Common myeloid progenitor, CD34-positive (primary cell): ENCODE results near the gene MEGF6.
A peak's percentile ranks its signal among the peaks of the same experiment; 100 is the strongest.

Experiments used
- CTCF ChIA-PET: fragments of 350-600 bp; sonication (Branson Sonifier 250); formaldehyde crosslinking; loops from one replicate; lab custom pipeline; 2021; ENCODE audit warnings: antibody characterized with exemption; lab: Charles Lee
- POLR2A ChIA-PET: fragments of 350-600 bp; sonication (Branson Sonifier 250); formaldehyde crosslinking; loops from one replicate; lab custom pipeline; 2021; ENCODE audit warnings: antibody characterized with exemption; lab: Charles Lee
- DNase-seq, 3 donors: peaks; one replicate each; pipeline versions ENCODE4 v3.0.0 to v3.0.0-alpha.2; 2013
- H3K27ac ChIP-seq, 2 experiments: 1 replicate in 1 of 2; 2 replicates in 1 of 2; pipeline ENCODE4 v1.7.0; 2013; ENCODE audit warnings: inconsistent platforms in 2 of 2, low read length in 2 of 2, mild to moderate bottlenecking in 2 of 2, low read depth in 1 of 2, moderate library complexity in 1 of 2; ENCODE audit not compliant: severe bottlenecking in 2 of 2, insufficient read depth in 1 of 2, poor library complexity in 1 of 2
- H3K27me3 ChIP-seq, 5 experiments: replicated peaks in 2 of 5; 1 replicate in 3 of 5; 2 replicates in 2 of 5; pipeline versions ENCODE4 v1.6.1 to v1.7.0; 2013; ENCODE audit warnings: low read length in 4 of 5, mild to moderate bottlenecking in 2 of 5, moderate library complexity in 2 of 5, inconsistent platforms in 1 of 5; ENCODE audit not compliant: insufficient read depth in 5 of 5, control insufficient read depth in 4 of 5
- H3K36me3 ChIP-seq, 4 experiments: 1 replicate in 2 of 4; 2 replicates in 2 of 4; pipeline versions ENCODE4 v1.6.1 to v1.7.0; 2013; ENCODE audit warnings: low read length in 3 of 4, control low read depth in 1 of 4, mild to moderate bottlenecking in 1 of 4; ENCODE audit not compliant: control insufficient read depth in 4 of 4, insufficient read depth in 4 of 4
- H3K4me1 ChIP-seq, 4 experiments: 1 replicate in 3 of 4; 2 replicates in 1 of 4; pipeline versions ENCODE4 v1.6.1 to v1.7.1; 2013; ENCODE audit warnings: low read length in 3 of 4, mild to moderate bottlenecking in 3 of 4, control low read depth in 1 of 4, inconsistent platforms in 1 of 4, moderate library complexity in 1 of 4; ENCODE audit not compliant: control insufficient read depth in 4 of 4, insufficient read depth in 4 of 4; ENCODE audit errors: control extremely low read depth in 1 of 4
- H3K4me3 ChIP-seq, 7 experiments: 1 replicate in 4 of 7; 2 replicates in 3 of 7; pipeline versions ENCODE4 v1.5.1 to v1.7.0; 2013; ENCODE audit warnings: mild to moderate bottlenecking in 7 of 7, low read length in 6 of 7, moderate library complexity in 6 of 7, inconsistent platforms in 2 of 7, low read depth in 2 of 7, control low read depth in 1 of 7; ENCODE audit not compliant: insufficient read depth in 4 of 7, control insufficient read depth in 1 of 7; ENCODE audit errors: extremely low read depth in 1 of 7
- H3K9me3 ChIP-seq, 5 experiments: 1 replicate in 4 of 5; 2 replicates in 1 of 5; pipeline versions ENCODE4 v1.6.1 to v1.7.1; 2013; ENCODE audit warnings: low read length in 4 of 5, mild to moderate bottlenecking in 2 of 5, inconsistent platforms in 1 of 5, low read depth in 1 of 5, moderate library complexity in 1 of 5; ENCODE audit not compliant: control insufficient read depth in 4 of 5, insufficient read depth in 2 of 5; ENCODE audit errors: control extremely low read depth in 1 of 5
- WGBS: methylation state at CpG from one replicate; pipeline ENCODE4 v1.1.5; 2013; ENCODE audit not compliant: insufficient coverage; 5-methylcytosine and 5-hydroxymethylcytosine counted together

The MEGF6 gene

GRCh38 chr1:3566951-3567804 is 44.1 kb downstream of the MEGF6 start:
- H3K4me1 ChIP-seq = no peaks in the 10 kb centered on the region
- H3K9me3 ChIP-seq = no peaks in the 10 kb centered on the region
- WGBS = 93% methylated on average over 24 of the region's 32 CpGs
- CTCF ChIA-PET = interaction anchor here (0.6 to 4.9 kb wide), 6 partner anchors 31 to 80 kb away, joined by 3 to 63 read pairs (median 4); no protein-coding TSS in a partner anchor
- no peak for DNase-seq
- POLR2A ChIA-PET = no interaction called here
- H3K27ac ChIP-seq = no peak overlapping the region
- H3K27me3 ChIP-seq = no peaks in the 10 kb centered on the region
- H3K4me3 ChIP-seq = no peak overlapping the region
- H3K36me3 ChIP-seq = peaks cover 0 to 12% (median 9%) of the 10 kb centered on the region in 4 experiments

- ChIA-PET POLR2A (no interaction called here), CTCF (interaction anchor here (0.8 to 4.9 kb wide), 4 partner anchors 41 to 79 kb away, joined by 4 to 63 read pairs (median 6); no protein-coding TSS in a partner anchor)
- no peak overlapping the region for H3K27ac ChIP-seq
- no peaks in the 10 kb centered on the region for H3K9me3 ChIP-seq
- no peak overlapping the region for H3K4me3 ChIP-seq
- no peak for DNase-seq
- 95% methylated on average over 25 of the region's 27 CpGs for WGBS
- H3K4me1 ChIP-seq = no peaks in the 10 kb centered on the region
- peaks cover 0 to 9% (median 4%) of the 10 kb centered on the region in 4 experiments for H3K36me3 ChIP-seq
- H3K27me3 ChIP-seq = no peaks in the 10 kb centered on the region
Observed at GRCh38 chr1:3566003-3566885, 45.1 kb downstream of the MEGF6 start.

- POLR2A ChIA-PET = interaction anchor here (0.6 kb wide), 1 partner anchor 61 kb away, joined by 4 read pairs; no protein-coding TSS in a partner anchor
- 83% methylated on average over 28 of the region's 29 CpGs for WGBS
- Histone ChIP-seq H3K27me3 (no peaks in the 10 kb centered on the region), H3K9me3 (no peaks in the 10 kb centered on the region), H3K4me3 (no peak overlapping the region), H3K36me3 (peaks cover 0 to 8% (median 0%) of the 10 kb centered on the region in 4 experiments), H3K4me1 (no peaks in the 10 kb centered on the region), H3K27ac (no peak overlapping the region)
- peak; percentile 40 to 63 (median 57) for DNase-seq
- CTCF ChIA-PET = interaction anchor here (1.0 to 4.9 kb wide), 9 partner anchors 12 to 75 kb away, joined by 3 to 63 read pairs (median 5); no protein-coding TSS in a partner anchor
Observed at GRCh38 chr1:3564921-3565831, 46.1 kb downstream of the MEGF6 start.

GRCh38 chr1:3563610-3564009 is 47.7 kb downstream of the MEGF6 start:
- H3K4me1 ChIP-seq = no peaks in the 10 kb centered on the region
- H3K4me3 ChIP-seq = no peak overlapping the region
- no peaks in the 10 kb centered on the region for H3K27me3 ChIP-seq
- peaks cover 0 to 6% (median 4%) of the 10 kb centered on the region in 5 experiments for H3K9me3 ChIP-seq
- DNase-seq = no peak
- CTCF ChIA-PET = interaction anchor here (1.5 to 4.9 kb wide), 3 partner anchors 10 to 58 kb away, joined by 4 to 63 read pairs (median 6); no protein-coding TSS in a partner anchor
- H3K36me3 ChIP-seq = peaks cover 0 to 8% (median 3%) of the 10 kb centered on the region in 4 experiments
- no peak overlapping the region for H3K27ac ChIP-seq
- POLR2A ChIA-PET = no interaction called here
- WGBS = 98% methylated on average over 10 of the region's 10 CpGs

- Histone ChIP-seq H3K27me3 (no peaks in the 10 kb centered on the region), H3K4me1 (no peaks in the 10 kb centered on the region), H3K27ac (no peak overlapping the region), H3K4me3 (no peak overlapping the region), H3K9me3 (peaks cover 0 to 10% (median 4%) of the 10 kb centered on the region in 5 experiments), H3K36me3 (peaks cover 0 to 8% (median 6%) of the 10 kb centered on the region in 4 experiments)
- POLR2A ChIA-PET = no interaction called here
- no peak for DNase-seq
- CTCF ChIA-PET = interaction anchor here (1.5 to 4.9 kb wide), 3 partner anchors 10 to 58 kb away, joined by 4 to 63 read pairs (median 6); no protein-coding TSS in a partner anchor
- 99% methylated on average over 12 of the region's 12 CpGs for WGBS
Observed at GRCh38 chr1:3563125-3563524, 48.2 kb downstream of the MEGF6 start.

- ChIA-PET POLR2A (no interaction called here), CTCF (interaction anchor here (1.5 kb wide), 1 partner anchor 14 kb away, joined by 4 read pairs; no protein-coding TSS in a partner anchor)
- DNase-seq = no peak
- Histone ChIP-seq H3K9me3 (peaks cover 0 to 10% (median 4%) of the 10 kb centered on the region in 5 experiments), H3K4me3 (no peak overlapping the region), H3K27me3 (no peaks in the 10 kb centered on the region), H3K36me3 (peaks cover 0 to 8% (median 6%) of the 10 kb centered on the region in 4 experiments), H3K4me1 (no peaks in the 10 kb centered on the region), H3K27ac (no peak overlapping the region)
- WGBS = 97% methylated on average over 7 of the region's 8 CpGs
Observed at GRCh38 chr1:3562712-3563111, 48.6 kb downstream of the MEGF6 start.
